HTERT RPE-1 (cell line): ENCODE results near the gene KLF14.
"Not testable (repeated sequence)": the region's sequence is repeated elsewhere in the genome, so short reads cannot be mapped to it uniquely, and the experiment has no call there.

Experiments
- in situ Hi-C: fragments of 300-500 bp; cut with MboI; formaldehyde crosslinking; loops from 4 replicates; pipeline ENCODE4 v1.14.3; 2020; ENCODE audit warnings: low sequenced_read_pairs

Gene KLF14

GRCh38 chr7:130721486-130722277, 12.3 kb downstream of the KLF14 start:
- in situ Hi-C loops: no loop called here

GRCh38 chr7:130719541-130719940, 14.5 kb downstream of the KLF14 start:
- in situ Hi-C loops: no loop called here

- in situ Hi-C loops: no loop called here
Observed at GRCh38 chr7:130712416-130712815, 21.6 kb downstream of the KLF14 start.

- in situ Hi-C loops: no loop called here
Observed at GRCh38 chr7:130708766-130709165, 25.2 kb downstream of the KLF14 start.

DNA sequence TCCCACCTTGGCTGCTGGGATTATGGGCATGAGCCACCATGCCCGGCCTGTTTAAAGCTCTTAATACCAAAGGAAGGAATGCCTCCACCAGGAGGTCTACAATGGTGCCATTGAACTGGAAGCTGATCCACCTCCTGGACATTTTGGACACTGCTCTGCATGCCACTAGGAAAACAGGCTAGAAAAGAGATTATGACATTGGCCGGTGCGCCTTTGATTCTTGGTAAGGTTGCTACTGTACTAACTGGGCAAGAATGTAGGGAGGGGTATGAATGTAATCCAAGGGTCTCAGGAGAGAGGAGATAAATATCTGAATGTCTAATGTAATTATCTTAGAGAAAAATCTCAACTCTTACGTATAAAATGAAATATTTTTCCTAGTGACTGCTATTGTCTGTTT, 26.0 kb downstream of the KLF14 start:
- in situ Hi-C loops: no loop called here

DNA sequence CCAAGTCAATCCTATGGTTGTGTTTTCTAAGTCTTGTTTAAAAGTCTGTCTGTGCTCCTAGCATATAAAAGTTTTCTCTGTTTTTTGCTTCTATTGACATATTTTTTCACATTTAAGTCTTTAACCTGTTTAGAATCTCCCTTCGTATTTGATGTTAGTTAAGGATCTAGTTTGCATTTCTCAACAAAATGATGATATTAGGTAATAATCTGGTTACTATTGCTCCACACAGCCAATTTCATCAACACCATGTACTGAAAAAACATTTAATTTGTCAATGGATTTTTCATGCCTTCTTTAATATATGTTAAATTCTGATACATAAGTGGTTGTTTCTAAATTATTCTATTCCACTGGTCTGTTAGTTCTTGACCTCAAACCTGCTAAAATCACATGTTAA, 30.2 kb downstream of the KLF14 start:
- in situ Hi-C loops: no loop called here

DNA sequence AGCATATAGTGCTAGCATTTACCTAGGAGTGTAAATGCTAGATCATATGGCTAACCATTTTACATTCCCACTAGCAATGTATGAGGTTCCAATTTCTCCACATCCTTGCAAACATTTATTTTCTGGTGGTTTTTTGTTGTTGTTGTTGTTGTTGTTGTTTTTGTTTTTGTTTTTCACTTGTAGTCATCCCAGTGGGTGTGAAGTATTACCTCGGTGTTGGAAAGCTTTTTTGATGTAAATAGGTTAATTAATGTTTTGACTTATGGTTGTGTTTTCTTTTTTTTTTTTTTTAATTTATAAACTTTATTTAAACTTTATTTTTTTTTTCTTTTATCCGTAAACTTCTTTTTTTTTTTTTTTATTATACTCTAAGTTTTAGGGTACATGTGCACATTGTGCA, 32.4 kb downstream of the KLF14 start:
- in situ Hi-C loops: no loop called here

- in situ Hi-C loops: no loop called here
Observed at GRCh38 chr7:130700760-130701159, 33.2 kb downstream of the KLF14 start.

DNA sequence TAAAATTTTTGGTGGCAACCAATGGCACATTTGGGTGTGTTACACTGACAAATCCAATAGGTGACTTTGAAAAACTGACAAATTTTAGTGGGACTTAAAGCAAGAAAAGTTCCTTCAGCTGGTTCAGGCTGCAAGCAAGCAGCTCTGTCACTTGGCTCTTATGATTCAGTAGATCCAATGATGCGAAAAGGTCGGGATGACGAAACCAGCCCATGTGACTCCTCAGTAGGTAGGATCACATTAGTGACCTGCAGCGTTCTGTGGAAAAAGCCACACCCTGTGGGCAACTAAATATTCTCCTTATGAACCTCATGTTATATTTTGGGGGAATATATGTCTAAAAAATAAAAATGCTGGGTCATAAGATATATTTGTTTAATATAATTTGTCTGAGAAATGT, 34.3 kb downstream of the KLF14 start:
- in situ Hi-C loops: no loop called here

- in situ Hi-C loops: no loop called here
Observed at GRCh38 chr7:130697820-130698219, 36.2 kb downstream of the KLF14 start.

- in situ Hi-C loops: no loop called here
Observed at GRCh38 chr7:130695840-130696239, 38.2 kb downstream of the KLF14 start.

DNA sequence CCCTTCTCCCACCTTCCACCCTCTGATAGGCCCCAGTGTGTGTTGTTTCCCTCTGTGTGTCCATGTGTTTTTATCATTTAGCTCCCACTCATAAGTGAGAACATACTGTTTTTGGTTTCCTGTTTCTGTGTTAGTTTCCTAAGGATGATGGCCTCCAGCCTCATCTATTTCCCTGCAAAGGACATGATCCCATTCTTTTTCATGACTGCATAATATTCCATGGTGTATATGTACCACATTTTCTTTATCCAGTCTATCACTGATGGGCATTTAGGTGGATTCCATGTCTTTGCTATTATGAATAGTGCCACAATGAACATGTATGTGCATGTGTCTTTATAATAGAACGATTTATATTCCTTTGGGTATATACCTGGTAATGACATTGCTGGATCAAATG, 41.6 kb downstream of the KLF14 start:
- in situ Hi-C loops: not testable (repeated sequence)

DNA sequence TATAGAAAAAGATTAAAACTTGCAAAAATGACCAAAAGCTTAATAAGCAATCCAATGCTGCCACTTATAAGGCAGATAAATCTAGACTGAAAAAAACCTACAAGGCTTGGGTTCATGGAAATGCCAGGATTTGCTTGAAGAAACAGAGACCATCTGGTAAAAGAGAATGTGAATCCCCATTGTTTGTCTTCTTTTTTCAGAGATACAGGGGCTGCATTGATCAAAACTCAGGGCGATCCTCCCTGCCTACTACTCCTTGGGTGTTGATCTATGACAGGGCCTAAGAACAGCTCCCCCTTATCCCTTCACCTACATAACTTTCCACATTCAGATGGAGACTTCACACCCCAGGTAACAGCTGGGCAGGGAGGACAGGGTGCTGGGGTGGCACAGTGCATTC, 44.3 kb downstream of the KLF14 start:
- in situ Hi-C loops: no loop called here

GRCh38 chr7:130683026-130683425, 51.0 kb downstream of the KLF14 start:
- in situ Hi-C loops: no loop called here
